ENCODE measurements around the gene OR5H6.

Gene OR5H6

DNA sequence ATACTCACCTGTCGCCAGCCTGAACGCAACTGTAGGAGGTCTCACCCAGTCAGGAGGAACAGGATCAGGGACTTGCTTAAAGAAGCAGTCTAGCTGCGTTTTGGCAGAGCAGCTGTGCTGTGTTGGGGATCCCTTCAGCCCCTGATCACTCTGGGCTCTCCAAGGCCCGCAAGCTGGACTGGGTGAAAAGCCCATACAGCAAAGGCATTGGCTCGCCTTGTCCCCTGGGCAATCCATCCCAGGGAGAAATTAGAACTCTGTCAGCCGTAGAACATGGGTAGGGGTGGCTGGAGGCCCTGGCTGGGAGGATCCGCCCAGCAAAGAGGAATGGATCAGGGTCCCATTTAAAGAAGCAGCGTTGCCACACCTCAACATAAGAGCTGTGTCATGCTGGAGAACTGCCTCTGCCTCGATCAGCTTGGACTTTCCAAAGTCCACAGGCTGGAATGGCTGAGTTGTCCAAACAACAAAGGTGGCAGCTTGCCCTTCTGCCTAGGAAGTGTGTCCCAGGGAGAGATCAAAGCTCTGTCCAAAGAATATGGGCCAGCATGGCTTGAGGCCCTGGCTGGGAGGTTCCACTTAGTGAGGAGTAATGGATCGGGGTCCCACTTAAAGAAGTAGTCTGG lies 27.4 kb downstream of the OR5H6 start:
- no peaks in the 10 kb centered on the region for H3K36me3 ChIP-seq (ENCODE audit: insufficient read depth, low read length)
- no peaks in the 10 kb centered on the region for H3K79me2 ChIP-seq (ENCODE audit: insufficient read depth, low read length)
- H4K20me1 ChIP-seq (ENCODE audit: insufficient read depth, low read length, poor library complexity, severe bottlenecking): no peaks in the 10 kb centered on the region
- H3K9ac ChIP-seq (ENCODE audit: low read depth, low read length, poor library complexity, severe bottlenecking): no peak overlapping the region
- H3K9me3 ChIP-seq (ENCODE audit: insufficient read depth, low read depth, low read length): no peaks in the 10 kb centered on the region; the same call in 1 of the 2 replicates
- H3K4me1 ChIP-seq (ENCODE audit: insufficient read depth, low read length, poor library complexity, severe bottlenecking): no peaks in the 10 kb centered on the region
- TF ChIP-seq, protein P1, sequence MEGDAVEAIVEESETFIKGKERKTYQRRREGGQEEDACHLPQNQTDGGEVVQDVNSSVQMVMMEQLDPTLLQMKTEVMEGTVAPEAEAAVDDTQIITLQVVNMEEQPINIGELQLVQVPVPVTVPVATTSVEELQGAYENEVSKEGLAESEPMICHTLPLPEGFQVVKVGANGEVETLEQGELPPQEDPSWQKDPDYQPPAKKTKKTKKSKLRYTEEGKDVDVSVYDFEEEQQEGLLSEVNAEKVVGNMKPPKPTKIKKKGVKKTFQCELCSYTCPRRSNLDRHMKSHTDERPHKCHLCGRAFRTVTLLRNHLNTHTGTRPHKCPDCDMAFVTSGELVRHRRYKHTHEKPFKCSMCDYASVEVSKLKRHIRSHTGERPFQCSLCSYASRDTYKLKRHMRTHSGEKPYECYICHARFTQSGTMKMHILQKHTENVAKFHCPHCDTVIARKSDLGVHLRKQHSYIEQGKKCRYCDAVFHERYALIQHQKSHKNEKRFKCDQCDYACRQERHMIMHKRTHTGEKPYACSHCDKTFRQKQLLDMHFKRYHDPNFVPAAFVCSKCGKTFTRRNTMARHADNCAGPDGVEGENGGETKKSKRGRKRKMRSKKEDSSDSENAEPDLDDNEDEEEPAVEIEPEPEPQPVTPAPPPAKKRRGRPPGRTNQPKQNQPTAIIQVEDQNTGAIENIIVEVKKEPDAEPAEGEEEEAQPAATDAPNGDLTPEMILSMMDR (conservative IDR thresholded peaks at IDR 0.05; ENCODE audit: low read length): no peak
- H3K4me2 ChIP-seq (ENCODE audit: low read depth, low read length, poor library complexity, severe bottlenecking): no peak overlapping the region
- no peak overlapping the region for H2AFZ ChIP-seq (ENCODE audit: low read length)
- H3F3A ChIP-seq (ENCODE audit: low read depth): no peaks in the 10 kb centered on the region
- H3K9me2 ChIP-seq (replicated peaks; ENCODE audit: low read depth, low read length): no peaks in the 10 kb centered on the region
- no peak overlapping the region for H3K4me3 ChIP-seq (ENCODE audit: low read length, poor library complexity, severe bottlenecking)
- H3K27me3 ChIP-seq (ENCODE audit: insufficient read depth, low read length, poor library complexity, severe bottlenecking): no peaks in the 10 kb centered on the region
